GM18951 (cell line): ENCODE results near the gene CCDC34.

Source experiments
- POLR2A ChIP-seq: IDR thresholded peaks from 4 replicates; pipeline ENCODE4 v1.6.1; 2011; ENCODE audit warnings: mild to moderate bottlenecking; ENCODE audit not compliant: insufficient read length, insufficient read depth; ENCODE audit errors: extremely low read depth
- in situ Hi-C: fragments of 300-500 bp; cut with MboI; formaldehyde crosslinking; loops from one replicate; pipeline ENCODE4 v1.12.0; 2022; ENCODE audit warnings: low sequenced_read_pairs, mixed read lengths, inconsistent platforms; ENCODE audit not compliant: unreplicated experiment

CCDC34 gene

DNA sequence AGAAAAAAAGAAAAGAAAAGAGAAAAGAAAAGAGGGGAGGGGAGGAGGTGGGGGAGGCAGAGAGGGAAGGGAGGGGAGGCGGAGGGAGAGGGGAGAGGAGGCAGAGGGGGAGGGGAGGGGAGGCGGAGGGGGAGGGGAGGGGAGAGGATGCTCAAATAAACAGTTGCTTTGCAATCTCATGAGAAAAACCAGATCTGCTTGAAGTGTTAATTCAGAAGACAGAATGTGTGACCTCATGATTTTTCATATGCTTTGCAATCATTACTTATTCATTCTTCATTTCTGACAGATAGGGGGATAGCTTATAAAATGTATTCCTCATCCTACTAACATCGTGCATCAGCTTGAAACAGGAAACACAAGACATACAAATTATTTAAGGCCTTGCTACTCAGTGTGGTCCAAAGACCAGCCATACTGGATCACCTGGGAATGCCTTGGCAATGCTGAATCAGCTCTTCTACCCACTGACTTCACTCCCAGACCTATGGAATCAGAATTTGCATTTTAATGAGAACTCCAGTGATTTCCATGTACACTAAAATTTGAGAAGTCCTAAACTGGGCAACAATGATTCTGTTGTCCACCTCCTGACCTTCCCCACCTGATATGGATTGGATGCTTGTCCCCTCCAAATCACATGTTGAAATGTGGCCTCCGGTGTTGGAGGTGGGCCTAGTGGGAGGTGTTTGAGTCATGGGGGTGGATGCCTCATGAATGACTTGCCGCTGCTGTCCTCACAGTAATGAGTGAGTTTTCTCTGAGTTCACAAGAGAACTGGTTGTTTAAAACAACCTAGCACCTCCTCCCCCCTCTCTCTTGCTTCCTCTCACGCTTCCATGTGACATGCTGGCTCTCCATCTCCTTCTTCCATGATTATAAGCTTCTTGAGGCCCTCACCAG lies 69.2 kb downstream of the CCDC34 start:
- TF ChIP-seq POLR2A, result no peak
- in situ Hi-C loops, result no loop called here

DNA sequence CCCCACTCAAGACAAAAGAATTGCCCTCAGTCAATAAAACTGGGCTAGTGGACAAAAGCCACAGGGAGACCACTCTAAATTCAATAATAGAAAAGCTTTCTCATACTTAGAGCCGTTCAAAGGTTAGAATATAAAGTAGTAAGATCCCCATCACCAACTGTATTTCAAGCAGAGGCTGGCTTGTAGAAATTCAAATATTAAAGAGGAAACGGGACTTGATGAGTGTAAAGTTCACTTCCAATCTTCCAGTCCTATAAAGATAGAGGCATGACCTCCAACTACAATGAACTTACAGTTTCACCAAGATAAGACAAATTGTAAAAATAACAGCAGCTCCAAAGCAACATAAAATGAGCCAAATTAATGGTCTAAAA lies 70.4 kb downstream of the CCDC34 start:
- no peak for TF ChIP-seq POLR2A
- in situ Hi-C loops, result no loop called here

DNA sequence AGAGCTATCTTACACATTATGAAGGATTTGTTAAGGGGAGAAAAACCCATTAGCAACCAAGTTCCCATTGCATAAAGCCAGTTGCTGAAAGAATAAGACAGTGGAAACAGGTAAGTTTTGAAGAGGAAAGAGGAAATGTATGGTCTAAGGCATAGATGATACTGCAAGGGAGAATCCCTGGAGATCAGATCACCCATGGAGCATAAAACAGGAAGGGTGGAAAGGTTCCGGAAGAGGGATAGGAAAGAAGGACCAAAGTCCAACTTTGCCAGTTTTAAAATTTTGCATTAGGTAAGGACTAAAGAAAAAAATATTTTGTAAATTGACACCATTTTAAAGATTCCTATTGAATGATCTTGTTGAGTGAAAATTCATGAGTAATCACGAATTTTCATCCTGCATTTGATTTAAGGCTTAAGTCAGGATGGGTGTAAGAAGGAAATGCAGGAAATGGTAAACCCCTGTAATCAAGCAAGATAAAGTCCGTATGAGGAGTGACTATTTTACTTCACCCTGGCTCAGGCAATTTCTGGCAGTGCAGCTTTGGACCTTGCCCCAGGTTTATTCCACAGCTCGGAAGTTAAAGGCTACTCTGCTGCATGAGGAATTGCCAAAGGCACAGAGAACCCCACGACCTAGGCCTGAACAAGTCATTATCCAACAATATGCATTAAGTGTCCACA lies 70.9 kb downstream of the CCDC34 start:
- in situ Hi-C loops, result no loop called here
- TF ChIP-seq POLR2A, result no peak

DNA sequence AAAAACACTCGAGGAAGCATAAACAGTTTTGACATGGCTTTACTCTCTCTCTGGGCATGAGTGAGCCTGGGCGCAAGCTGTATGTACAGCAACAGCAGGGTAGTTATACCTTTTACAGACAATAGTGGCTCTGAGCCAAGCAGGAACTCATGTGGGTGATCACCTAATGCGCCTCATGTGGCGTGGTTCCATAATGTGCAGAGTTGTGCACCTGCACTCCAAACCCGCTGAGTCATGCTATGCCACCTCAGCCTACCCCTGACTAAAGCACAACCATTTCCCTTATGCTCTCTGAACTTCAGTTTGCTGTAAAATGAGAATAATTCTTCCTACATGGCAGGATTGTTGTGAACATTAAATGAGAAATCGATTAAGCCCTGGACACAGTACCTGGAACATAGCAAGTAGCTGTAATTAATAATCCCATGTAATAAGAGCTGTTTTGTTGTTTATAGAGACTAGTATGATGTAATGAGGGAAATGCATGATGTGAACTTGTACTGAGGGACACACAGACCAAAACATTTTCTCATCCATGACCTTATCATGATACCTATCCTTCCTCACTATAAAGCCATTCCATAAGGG lies 71.6 kb downstream of the CCDC34 start:
- in situ Hi-C loops, result no loop called here
- no peak for TF ChIP-seq POLR2A

DNA sequence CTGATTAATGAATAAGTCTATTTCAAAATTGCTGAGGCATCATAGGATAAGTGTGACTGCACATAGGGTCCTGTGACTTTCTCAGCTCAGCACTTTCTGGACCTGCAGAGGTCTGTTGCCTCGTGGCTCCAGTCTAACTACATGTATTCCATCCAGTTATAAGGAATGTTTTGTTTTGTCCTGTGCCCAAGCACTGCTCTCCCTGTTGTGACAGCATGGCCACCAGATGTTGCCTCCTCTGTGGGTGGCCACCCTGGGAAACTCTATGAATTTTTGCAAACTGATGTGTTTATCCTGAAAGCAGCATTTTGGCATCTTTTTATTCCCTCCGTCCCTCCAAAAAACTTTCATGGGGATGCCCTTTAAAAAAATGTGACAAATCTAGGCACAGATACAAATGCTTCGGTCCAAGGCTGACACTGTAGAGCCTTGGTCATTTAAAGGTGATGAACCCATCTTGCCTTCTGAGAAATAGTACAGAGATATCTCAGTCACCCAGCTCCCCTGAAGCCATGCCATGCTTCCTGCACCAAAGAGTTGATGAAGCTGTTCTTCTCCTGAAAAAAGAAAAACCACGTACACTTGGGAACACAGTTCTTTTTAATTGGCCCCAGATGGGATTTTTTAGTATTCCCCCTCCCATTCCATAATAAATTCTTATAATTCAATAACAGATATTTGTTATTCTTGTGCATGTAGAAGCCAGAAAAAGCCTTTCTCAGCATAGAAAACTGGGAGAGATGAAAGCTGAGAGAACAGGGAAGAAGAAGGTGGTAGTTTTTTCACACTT lies 72.6 kb downstream of the CCDC34 start:
- in situ Hi-C loops, result no loop called here

More for the DNA sequence above, 72.6 kb downstream of the CCDC34 start:
- TF ChIP-seq POLR2A, result no peak
